ENCODE measurements around the gene TNFAIP1. TPM values are rescaled to one million over a fixed set of nuclear protein-coding genes. Genes with fewer than 3 reads are reported as not detected.

Gene TNFAIP1
- total RNA-seq, 2 donors from 2014 or later: 29.6 to 39.8 TPM

- Histone ChIP-seq H3K36me3 (no peaks in the 10 kb centered on the region), H3K27me3 (no peaks in the 10 kb centered on the region), H3K4me1 (no peaks in the 10 kb centered on the region), H3K9me3 (no peaks in the 10 kb centered on the region), H3K9ac (ENCODE audit: low read depth in 2 of 2, low read length in 2 of 2) (no peak overlapping the region), H3K4me3 (no peak overlapping the region), H3K27ac (no peak overlapping the region)
- no peak for DNase-seq
- intact Hi-C loops (cut with DNase I): no loop called here
- TF ChIP-seq CTCF (IDR thresholded peaks at IDR 0.05): no peak
Observed at GRCh38 chr17:28317099-28317965, 18.2 kb upstream of the TNFAIP1 start.

GRCh38 chr17:28317966-28318758 is 17.4 kb upstream of the TNFAIP1 start:
- no peaks in the 10 kb centered on the region for H3K9me3 ChIP-seq
- H3K36me3 ChIP-seq: no peaks in the 10 kb centered on the region
- peak overlapping the region; percentile 63 for H3K4me3 ChIP-seq
- no peaks in the 10 kb centered on the region for H3K27me3 ChIP-seq
- no peak for DNase-seq
- TF ChIP-seq CTCF (IDR thresholded peaks at IDR 0.05): no peak
- no peaks in the 10 kb centered on the region for H3K4me1 ChIP-seq
- H3K27ac ChIP-seq: no peak overlapping the region
- peak overlapping the region; percentile 44 to 48 for H3K9ac ChIP-seq (ENCODE audit: low read depth in 2 of 2, low read length in 2 of 2)
- intact Hi-C loops (cut with DNase I): no loop called here

- Histone ChIP-seq H3K4me1 (no peaks in the 10 kb centered on the region), H3K4me3 (peak within 1 kb of the TSS; percentile 63), H3K9ac (ENCODE audit: low read depth in 2 of 2, low read length in 2 of 2) (peak within 1 kb of the TSS; percentile 65 to 89), H3K9me3 (no peaks in the 10 kb centered on the region), H3K27me3 (no peaks in the 10 kb centered on the region), H3K36me3 (no peaks in the 10 kb centered on the region), H3K27ac (peak within 1 kb of the TSS; percentile 34)
- no peak for TF ChIP-seq CTCF (IDR thresholded peaks at IDR 0.05)
- intact Hi-C loops (cut with DNase I): no loop called here
- peak; percentile 98 for DNase-seq
Observed at GRCh38 chr17:28318759-28319597, 16.6 kb upstream of the TNFAIP1 start, which contains the start of gene TMEM97. TMEM97 (plus strand) TSS chr17:28319200; CDS start chr17:28319240, 40 bp downstream.

- Histone ChIP-seq H3K27ac (peak overlapping the region; percentile 34), H3K9ac (ENCODE audit: low read depth in 2 of 2, low read length in 2 of 2) (peak overlapping the region; percentile 65 to 89), H3K36me3 (no peaks in the 10 kb centered on the region), H3K27me3 (no peaks in the 10 kb centered on the region), H3K4me3 (peak overlapping the region; percentile 63), H3K9me3 (no peaks in the 10 kb centered on the region), H3K4me1 (no peaks in the 10 kb centered on the region)
- no peak for TF ChIP-seq CTCF (IDR thresholded peaks at IDR 0.05)
- no peak for DNase-seq
- intact Hi-C loops (cut with DNase I): no loop called here
Observed at GRCh38 chr17:28319598-28319935, 16.0 kb upstream of the TNFAIP1 start.

All from colonic mucosa (tissue), 4 donors.